Measurements from ENCODE around the gene MAGI1.
"Not testable (repeated sequence)": the region's sequence is repeated elsewhere in the genome, so short reads cannot be mapped to it uniquely, and the experiment has no call there.

MAGI1 gene

DNA sequence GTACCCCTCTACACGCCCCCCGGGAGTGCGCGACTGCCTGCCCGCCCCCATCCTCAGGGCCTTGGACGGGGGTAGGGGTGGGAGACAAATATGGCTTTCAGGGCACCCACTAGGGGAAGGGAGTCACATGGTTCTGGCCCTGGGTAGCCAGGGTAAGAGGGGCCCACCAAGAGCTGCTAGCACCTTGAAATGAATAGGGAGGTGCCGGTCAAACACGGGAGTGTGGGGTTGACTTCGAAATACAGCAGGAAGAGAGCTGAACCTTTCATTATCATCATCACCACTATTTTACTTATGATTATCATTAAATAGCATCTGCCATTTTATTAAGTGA, 489.1 kb downstream of the MAGI1 start:
- DNase-seq = no peak

GRCh38 chr3:65548848-65549625, 489.7 kb downstream of the MAGI1 start:
- DNase-seq = no peak

DNA sequence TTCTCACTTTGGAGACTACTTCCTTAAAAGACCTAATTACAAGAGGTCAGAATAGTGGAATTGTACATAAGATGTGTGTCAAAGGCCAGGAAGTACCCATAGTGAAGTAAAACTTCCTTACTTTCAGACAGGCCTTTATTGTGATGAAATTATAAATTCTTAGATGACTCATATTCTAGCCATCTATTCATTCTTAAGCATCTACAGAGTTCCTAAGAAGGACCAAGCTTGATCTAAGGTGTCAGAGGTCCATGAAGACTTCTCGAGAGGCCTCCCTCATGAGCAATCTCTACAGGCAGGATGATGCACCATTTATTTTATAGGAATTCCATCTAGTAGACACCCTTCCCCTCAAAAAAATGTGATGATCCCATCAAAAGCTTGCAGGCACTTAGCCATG, 493.3 kb downstream of the MAGI1 start:
- DNase-seq = no peak

- not testable (repeated sequence) for DNase-seq
Observed at GRCh38 chr3:65543391-65543790, 495.3 kb downstream of the MAGI1 start.

DNA sequence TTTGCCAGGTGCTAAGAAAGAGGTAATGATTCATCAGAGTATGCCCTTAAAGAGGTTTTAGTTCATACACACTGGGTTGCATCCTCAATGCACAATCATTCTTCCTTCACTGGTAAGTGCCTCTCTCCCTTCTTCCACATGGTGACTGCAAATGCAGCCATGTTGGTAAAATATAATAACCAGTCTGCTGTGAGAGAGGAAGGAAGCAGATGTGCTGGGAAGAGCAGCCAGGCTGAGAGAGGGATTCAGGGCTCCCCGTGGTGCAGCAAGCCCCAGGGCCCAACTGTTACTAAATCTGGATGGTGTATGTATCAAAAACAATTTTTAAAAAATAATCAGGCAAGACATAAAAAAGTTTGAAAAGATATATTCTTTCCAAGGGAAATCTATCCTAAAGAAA, 498.1 kb downstream of the MAGI1 start:
- DNase-seq = no peak

DNA sequence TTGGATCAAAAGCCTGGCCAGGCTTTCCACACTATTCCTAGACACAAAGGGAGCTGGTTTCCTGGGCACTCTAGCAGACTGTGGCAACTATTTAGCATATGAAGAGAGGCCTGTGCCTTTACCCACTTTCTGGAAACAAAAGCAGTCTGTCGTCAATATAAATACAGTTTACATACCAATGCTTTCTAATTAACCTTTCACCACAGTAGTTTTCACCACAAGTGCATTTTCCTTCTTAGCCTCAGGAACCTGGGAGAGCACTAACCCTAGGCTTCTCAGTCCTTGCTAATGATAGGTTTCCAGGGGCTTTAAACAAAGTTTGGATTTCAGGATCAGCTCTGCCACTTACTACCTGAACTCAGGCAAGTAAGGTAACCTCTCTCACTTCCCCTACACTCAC, 499.1 kb downstream of the MAGI1 start:
- DNase-seq = no peak

DNA sequence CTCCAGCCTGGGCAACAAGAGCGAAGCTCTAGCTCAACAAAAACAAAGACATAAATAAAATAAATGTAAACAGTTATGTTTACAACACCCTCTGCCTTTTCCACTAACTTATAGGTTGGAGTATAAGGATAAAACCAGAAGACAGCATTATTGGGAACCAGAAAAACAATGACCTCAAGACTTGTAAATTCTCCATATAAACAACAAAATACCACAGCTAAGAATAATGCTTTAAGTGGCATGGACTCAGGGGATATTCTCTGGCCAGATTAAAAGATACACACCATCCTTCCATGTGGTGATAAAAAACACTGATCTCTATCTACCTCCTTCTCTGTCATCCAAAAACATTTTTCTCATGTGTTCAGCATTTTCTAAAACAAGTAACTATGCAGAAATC, 500.6 kb downstream of the MAGI1 start:
- no peak for DNase-seq

DNA sequence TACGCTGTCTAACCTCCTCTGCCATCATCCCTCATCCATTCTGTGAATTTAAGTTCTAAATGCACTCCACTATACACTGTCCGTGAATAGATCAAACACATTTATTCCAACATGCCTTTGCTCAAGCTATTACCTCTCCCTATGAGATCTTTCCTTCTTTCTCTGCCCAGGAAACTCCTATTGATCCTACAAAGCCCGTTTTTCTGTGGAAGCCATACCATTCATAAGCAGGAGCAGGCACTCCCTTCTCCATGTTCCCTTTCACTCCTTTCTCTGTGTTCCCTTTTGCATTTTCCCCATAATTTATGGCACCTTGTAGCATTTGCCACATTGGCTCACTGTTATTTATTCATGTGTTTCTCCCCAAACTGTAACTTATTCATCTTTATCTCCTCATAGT, 501.6 kb downstream of the MAGI1 start:
- DNase-seq = no peak

DNA sequence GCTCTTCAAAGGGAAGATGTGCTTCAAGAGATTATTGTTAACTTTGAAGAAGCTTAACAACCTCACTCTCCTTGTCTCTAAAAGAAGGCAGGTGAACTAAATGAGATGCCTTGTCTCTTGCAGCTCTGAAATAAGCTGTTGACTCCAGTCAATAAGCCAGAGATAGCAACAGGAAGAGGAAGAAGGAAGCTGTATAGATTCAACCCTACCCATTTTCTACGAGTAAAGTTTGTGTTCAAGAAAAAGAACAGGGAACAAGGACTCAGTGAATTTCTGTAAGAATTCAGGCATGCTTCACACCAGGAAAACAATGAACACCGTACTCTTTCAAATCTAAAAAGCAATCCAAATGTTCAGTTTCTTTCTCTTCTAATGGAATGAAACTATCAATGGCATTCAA, 503.5 kb downstream of the MAGI1 start:
- no peak for DNase-seq

- DNase-seq = no peak
Observed at GRCh38 chr3:65534805-65535204, 503.9 kb downstream of the MAGI1 start.

DNA sequence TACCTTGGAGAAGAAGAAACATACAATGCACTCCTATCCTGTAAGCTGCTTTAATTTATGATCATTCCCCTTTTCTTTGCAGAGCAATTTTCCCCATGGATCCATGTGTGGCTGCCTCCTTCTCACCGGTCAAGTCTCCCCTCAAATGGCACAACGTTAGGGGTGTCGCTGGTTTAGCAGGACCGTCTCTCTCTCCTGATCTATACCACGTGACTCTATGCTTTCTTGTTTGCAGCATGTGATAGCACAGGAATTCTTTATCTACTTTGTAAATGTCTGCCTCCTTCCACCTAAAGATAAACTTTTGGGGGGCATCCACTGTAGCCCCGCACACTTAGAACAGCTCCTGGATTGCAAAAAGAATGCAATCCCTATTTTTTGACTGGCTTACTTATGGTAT, 506.0 kb downstream of the MAGI1 start:
- DNase-seq = no peak

DNA sequence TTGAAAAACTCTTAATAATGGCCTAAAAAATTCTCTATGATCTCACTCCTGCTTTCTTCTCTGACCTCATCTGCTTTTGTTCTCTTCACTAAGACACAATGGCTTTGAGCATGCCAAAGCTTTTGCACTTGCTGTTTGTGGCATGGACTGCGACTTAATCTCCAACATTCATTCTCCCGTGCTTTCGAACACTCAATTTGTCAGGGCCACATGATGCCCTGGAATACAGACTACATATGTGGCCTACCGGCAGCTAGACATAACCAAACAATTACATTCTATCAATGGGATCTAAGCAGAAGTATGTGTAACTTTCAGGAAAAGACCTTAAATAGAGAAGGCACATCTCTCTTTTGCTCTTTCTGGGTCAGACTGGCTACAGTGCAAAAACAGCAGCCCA, 506.5 kb downstream of the MAGI1 start:
- DNase-seq = no peak

GRCh38 chr3:65531499-65531898, 507.2 kb downstream of the MAGI1 start:
- DNase-seq = no peak

DNA sequence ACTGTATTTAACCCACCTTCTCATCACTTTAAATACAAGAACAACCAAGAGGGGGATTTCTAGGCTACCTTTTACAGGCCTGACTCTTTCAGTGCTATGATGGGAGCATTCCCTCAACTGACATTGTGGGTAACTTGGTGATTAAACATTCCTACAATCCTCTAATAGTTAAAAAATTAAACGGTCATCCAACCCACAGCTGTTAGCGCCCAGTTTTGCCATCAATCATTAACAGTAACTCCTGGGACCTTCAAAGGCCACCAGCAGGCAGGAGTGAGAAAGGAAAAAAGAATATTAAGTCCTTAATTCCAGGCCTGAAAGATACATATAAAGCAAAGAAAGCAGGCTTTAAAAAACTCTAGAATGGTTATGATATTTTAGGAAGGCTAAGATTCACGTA, 512.1 kb downstream of the MAGI1 start:
- no peak for DNase-seq

DNA sequence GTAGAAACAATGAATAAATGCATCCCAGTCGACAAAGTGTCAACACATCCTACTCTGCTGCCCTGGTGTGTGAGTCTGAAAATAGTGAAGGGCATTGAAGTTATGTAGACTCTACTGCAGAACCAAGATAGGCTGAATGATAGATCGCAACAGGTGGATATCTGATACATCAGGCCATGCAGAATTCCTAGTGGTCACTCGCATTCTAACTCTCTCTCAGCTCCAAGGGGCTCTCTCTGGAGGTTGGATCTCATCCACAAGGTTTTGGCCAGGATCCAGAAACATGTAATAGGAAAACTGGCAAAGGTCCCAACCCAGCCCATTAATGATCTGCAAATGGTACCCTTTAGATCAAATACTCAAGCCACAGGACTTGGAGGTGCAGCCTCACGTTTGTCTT, 514.1 kb downstream of the MAGI1 start:
- DNase-seq = no peak

- no peak for DNase-seq
Observed at GRCh38 chr3:65523878-65524277, 514.8 kb downstream of the MAGI1 start.

DNA sequence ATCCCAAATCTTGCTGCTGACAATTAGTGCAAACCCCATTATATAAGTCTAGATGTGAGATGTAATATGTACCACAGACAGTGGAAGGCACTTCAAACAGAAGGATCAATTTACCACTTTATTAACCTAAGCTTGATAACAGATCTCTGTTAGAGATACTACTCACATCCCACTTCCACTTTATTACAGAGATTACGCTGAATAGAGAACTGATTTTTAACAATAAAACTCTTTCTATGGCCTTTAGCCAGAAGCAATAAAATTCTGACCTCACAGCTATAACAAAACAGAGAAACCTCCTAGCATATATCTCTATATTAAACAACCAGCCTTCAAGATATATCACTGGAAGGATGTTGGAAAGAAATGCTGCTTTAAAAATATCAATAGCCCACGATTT, 517.7 kb downstream of the MAGI1 start:
- no peak for DNase-seq

DNA sequence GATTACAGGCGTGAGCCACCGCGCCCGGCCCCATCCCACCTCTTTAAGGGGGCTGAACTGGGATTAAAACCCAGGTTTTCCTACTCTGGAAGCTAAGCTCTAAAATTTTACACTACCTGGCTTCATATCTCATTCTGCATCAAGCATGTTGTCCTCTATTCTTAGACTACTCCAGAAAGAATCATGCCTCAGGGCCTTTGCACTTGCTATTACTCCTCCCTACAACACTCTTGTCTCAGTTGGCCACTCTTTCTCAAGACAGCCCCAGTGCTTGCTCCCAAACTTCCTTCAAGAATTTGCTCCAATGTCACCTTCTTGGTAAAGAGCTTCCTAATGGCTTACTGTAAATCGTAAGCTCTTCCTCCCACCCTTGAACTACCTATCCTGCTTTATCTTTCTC, 521.7 kb downstream of the MAGI1 start:
- DNase-seq = no peak

- not testable (repeated sequence) for DNase-seq
Observed at GRCh38 chr3:65514317-65514716, 524.4 kb downstream of the MAGI1 start.

DNA sequence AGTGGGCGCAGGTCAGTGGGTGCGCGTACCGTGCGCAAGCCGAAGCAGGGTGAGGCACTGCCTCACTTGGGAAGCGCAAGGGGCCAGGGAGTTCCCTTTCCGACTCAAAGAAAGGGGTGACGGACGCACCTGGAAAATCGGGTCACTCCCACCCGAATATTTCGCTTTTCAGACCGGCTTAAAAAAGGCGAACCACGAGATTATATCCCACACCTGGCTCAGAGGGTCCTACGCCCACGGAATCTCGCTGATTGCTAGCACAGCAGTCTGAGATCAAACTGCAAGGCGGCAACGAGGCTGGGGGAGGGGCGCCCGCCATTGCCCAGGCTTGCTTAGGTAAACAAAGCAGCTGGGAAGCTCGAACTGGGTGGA, 529.3 kb downstream of the MAGI1 start:
- DNase-seq = not testable (repeated sequence)

DNA sequence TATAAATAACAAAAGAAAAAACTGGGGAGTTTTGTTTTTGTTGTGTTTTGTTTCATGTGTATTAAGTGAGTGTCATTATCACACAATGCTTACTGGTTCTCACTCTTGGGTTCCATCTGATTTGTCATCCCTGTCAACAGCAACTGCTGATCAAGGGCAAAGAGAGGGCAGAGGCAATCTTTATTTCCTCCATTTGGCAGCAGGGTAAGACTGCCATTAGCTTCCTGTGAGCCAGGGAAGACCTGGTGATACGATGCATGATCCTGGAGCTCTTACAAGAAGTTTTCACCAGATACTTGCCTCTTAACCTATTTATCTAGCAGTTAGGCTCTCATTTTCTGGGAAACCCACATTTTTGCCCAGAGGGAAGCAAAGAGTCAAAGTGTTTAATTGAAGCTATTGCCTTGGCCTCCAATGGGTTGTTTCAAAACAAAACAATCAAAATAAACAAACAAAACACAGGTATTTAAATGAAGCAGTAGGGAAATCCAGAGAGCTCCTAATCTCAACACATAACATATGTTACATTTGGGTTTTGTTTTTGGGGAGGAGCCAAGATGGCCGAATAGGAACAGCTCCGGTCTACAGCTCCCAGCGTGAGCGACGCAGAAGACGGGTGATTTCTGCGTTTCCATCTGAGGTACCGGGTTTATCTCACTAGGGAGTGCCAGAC, 529.8 kb downstream of the MAGI1 start:
- no peak for DNase-seq

GRCh38 chr3:65507437-65507836, 531.3 kb downstream of the MAGI1 start:
- DNase-seq = no peak

- no peak for DNase-seq
Observed at GRCh38 chr3:65503776-65504175, 534.9 kb downstream of the MAGI1 start.

DNA sequence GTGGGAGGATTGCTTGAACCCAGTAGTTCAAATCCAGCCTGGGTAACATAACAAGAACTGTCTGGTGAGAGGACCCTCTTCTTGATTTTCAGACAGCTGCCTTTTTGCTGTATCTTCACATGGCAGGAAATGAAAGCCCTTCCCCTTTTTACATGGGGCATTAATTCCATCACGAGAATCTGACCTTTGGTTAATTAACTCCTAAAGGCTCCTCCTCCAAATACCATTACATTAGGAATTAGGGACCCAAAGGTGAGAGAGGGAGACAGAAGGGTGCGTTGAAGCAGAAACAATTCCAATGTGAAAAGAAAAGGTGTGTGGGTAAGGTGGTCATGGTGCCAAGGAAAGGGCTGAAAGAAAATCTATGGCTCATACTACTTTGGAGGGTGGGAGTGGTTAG, 536.2 kb downstream of the MAGI1 start:
- no peak for DNase-seq
